Upper lobe of left lung (tissue), 6 donors: ENCODE data around the gene RNF38. TPM values are rescaled to one million over a fixed set of nuclear protein-coding genes. Genes with fewer than 3 reads are reported as not detected.
A peak's percentile ranks its signal among the peaks of the same experiment; 100 is the strongest.

Source experiments
- ATAC-seq, 2 donors: fragments of 200-7000 bp; cut with Tn5 transposase; one replicate each; pipeline ENCODE4 v1.9.1; 2022; ENCODE audit warnings: mild to moderate bottlenecking in 2 of 2, moderate library complexity in 2 of 2; ENCODE audit not compliant: low FRiP score in 2 of 2
- DNase-seq, 2 donors: peaks; one replicate each; pipeline ENCODE4 v3.0.0-alpha.2; 2019 to 2020
- H3K27ac ChIP-seq, 4 donors: fragments of 200-600 bp; sonication (generic); one replicate each; pipeline ENCODE4 v1.5.1; 2016 to 2019
- H3K27me3 ChIP-seq, 4 donors: fragments of 200-600 bp; sonication (generic); one replicate each; pipeline ENCODE4 v1.5.1; 2017 to 2019
- H3K36me3 ChIP-seq, 4 donors: fragments of 200-600 bp; sonication (generic); one replicate each; pipeline ENCODE4 v1.5.1; 2016 to 2019
- H3K4me1 ChIP-seq, 4 donors: fragments of 200-600 bp; sonication (generic); one replicate each; pipeline ENCODE4 v1.5.1; 2018 to 2019
- H3K4me3 ChIP-seq, 4 donors: fragments of 200-600 bp; sonication (generic); one replicate each; pipeline ENCODE4 v1.5.1; 2017 to 2019; ENCODE audit warnings: mild to moderate bottlenecking in 2 of 4, moderate library complexity in 1 of 4
- H3K9me3 ChIP-seq, 4 donors: fragments of 200-600 bp; sonication (generic); one replicate each; pipeline ENCODE4 v1.5.1; 2018 to 2019
- EP300 ChIP-seq, 4 donors: sonication (generic); formaldehyde crosslinking; IDR thresholded peaks; one replicate each; pipeline ENCODE4 v1.5.1; 2017; ENCODE audit warnings: antibody characterized with exemption in 4 of 4, control low read depth in 2 of 4
- POLR2A ChIP-seq, 4 donors: fragments of 450-650 bp; IDR thresholded peaks; one replicate each; pipeline ENCODE4 v1.5.1; 2016 to 2017; ENCODE audit warnings: antibody characterized with exemption in 4 of 4, mild to moderate bottlenecking in 2 of 4
- POLR2AphosphoS5 ChIP-seq, 2 donors: sonication (generic); formaldehyde crosslinking; IDR thresholded peaks; one replicate each; pipeline ENCODE4 v1.5.1; 2017; ENCODE audit warnings: antibody characterized with exemption in 2 of 2
- WGBS, 2 donors: methylation state at CpG; one replicate each; pipeline ENCODE4 v1.1.5; 2017 to 2018; 5-methylcytosine and 5-hydroxymethylcytosine counted together
- total RNA-seq, 6 donors: library from RNA; depleted of rRNA in 4 of 6; stranded (reverse); fragments of >200 nt in 4 of 6; gene quantifications; one replicate each; pipeline versions ENCODE4 v1.1.0 to v1.2.1, GENCODE V29; 2016 to 2021
- TF ChIP-seq, protein P1 (sequence below), 6 experiments: fragments of 450-650 bp in 4 of 6; fragments of 200-600 bp in 2 of 6; sonication (generic) in 2 of 6; IDR thresholded peaks; one replicate each; pipeline ENCODE4 v1.5.1; 2016 to 2019; ENCODE audit warnings: antibody characterized with exemption in 6 of 6
- donor health status: DM: no; HTN: no; CAD: no; lungs with moderate emphysema.
- donor health status: DM: no; HTN: yes; CAD: no; lungs with severe emphysema.

Gene RNF38
- total RNA-seq, 6 donors from 2014 or later, result 17.4 to 41.9 (median 34.3) TPM

DNA sequence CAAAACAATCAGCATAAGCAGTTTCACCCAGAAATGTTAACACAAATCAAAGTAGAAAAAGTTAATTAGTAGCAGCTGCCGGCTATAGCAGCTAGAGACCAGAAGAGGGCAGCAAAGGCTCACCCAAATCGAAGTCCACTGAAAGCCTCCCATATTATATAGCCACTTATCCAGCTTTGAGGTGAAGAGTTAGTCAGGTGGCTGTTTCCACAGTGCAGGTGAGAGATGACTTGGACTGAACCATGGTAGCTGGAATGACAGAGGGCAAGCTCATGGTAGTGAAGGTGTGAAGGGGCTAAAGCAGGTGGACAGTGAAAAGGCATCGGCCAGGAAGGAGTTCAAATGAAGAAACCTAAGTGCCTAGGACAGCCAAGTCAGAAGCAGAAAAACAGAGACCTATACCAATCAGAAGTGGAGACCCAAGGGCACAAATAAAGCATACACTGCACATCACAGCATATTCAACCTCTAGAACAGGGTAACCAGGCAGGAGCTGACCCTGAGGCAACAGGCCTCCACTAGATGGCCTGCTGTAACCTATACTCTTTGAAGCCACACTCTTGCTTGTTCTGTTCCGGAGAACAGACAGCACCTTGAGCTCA, 7.2 kb upstream of the RNF38 start:
- TF ChIP-seq, protein P1, sequence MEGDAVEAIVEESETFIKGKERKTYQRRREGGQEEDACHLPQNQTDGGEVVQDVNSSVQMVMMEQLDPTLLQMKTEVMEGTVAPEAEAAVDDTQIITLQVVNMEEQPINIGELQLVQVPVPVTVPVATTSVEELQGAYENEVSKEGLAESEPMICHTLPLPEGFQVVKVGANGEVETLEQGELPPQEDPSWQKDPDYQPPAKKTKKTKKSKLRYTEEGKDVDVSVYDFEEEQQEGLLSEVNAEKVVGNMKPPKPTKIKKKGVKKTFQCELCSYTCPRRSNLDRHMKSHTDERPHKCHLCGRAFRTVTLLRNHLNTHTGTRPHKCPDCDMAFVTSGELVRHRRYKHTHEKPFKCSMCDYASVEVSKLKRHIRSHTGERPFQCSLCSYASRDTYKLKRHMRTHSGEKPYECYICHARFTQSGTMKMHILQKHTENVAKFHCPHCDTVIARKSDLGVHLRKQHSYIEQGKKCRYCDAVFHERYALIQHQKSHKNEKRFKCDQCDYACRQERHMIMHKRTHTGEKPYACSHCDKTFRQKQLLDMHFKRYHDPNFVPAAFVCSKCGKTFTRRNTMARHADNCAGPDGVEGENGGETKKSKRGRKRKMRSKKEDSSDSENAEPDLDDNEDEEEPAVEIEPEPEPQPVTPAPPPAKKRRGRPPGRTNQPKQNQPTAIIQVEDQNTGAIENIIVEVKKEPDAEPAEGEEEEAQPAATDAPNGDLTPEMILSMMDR (IDR thresholded peaks at IDR 0.05), result peak; percentile 83 to 93 (median 88)
- no peak for TF ChIP-seq POLR2AphosphoS5 (IDR thresholded peaks at IDR 0.05)
- Histone ChIP-seq H3K4me1 (peaks cover 0 to 10% (median 3%) of the 10 kb centered on the region in 4 donors), H3K4me3 (no peak overlapping the region), H3K36me3 (no peaks in the 10 kb centered on the region), H3K27me3 (no peaks in the 10 kb centered on the region), H3K9me3 (no peaks in the 10 kb centered on the region), H3K27ac (peak overlapping the region in 1 of 4 donors; percentile 43)
- peak in 1 of 2 donors; percentile 57 for DNase-seq
- WGBS, 2 donors, result 33 to 39% methylated on average over 4 of the region's 4 CpGs
- peak; percentile 93 to 94 for ATAC-seq

DNA sequence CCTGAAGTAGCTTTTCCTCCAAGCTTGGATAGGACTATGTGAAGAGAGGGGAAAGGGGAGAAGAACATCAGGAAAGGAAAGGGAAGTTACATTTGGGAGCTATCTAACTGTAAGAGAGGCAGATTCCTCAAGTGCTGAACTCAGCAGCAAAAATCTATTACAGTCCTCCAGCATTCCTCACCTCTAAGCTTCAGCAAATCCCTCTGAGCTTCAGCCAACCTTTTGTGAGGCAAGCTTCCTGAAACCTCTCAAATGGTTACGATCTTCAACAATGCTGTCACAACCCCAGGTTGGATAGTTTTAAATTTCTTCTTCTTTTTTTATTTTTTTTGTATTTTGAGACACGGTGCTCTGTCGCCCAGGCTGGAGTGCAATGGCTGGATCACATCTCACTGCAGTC, 2.5 kb upstream of the RNF38 start:
- 74 to 80% methylated on average over 3 of the region's 3 CpGs for WGBS, 2 donors
- ATAC-seq, result no peak
- H3K27ac ChIP-seq, result no peak overlapping the region

DNA sequence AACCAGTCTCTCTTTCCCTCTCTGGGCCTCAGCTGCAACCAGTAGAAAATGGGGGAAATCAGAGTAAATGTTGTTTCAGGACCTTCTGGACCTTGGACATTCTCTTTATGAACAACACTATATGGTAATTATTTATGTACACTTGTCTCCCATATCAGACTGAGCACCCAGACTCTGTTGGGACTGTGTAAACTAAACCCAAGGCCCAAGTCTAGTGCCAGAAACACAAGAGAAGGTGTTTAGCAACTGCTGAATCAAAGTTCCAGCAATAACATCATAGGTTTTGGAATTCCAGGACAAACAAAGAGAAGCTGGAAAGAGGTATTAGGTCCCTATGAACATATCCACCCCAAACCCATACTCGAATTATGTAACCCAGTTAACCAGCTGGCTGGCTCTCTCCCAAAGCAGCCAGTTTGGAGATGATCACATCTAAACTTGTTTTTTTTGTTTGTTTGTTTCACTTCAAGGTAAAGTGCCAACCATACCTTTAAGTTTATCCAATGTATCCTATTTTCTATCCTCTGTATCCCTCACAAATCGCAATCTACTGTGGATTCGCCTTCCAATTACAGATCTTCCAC, 1.9 kb upstream of the RNF38 start:
- H3K9me3 ChIP-seq, result no peaks in the 10 kb centered on the region
- H3K4me1 ChIP-seq, result peaks cover 16 to 30% (median 23%) of the 10 kb centered on the region in 4 donors
- H3K4me3 ChIP-seq, result no peak overlapping the region
- DNase-seq, result no peak
- WGBS, 2 donors, result 80 to 82% methylated on average over 3 of the region's 3 CpGs
- H3K27me3 ChIP-seq, result no peaks in the 10 kb centered on the region
- TF ChIP-seq, protein P1 (IDR thresholded peaks at IDR 0.05), result no peak
- TF ChIP-seq POLR2A (IDR thresholded peaks at IDR 0.05) (no peak), POLR2AphosphoS5 (IDR thresholded peaks at IDR 0.05) (no peak), EP300 (IDR thresholded peaks at IDR 0.05) (no peak)
- peak overlapping the region in 2 of 4 donors; percentile 93 to 97 for H3K27ac ChIP-seq
- H3K36me3 ChIP-seq, result no peaks in the 10 kb centered on the region
- ATAC-seq, result no peak

More for the DNA sequence above, 2.5 kb upstream of the RNF38 start:
- H3K27me3 ChIP-seq, result no peaks in the 10 kb centered on the region
- DNase-seq, result no peak
- no peaks in the 10 kb centered on the region for H3K9me3 ChIP-seq
- no peaks in the 10 kb centered on the region for H3K36me3 ChIP-seq
- peaks cover 16 to 32% (median 24%) of the 10 kb centered on the region in 4 donors for H3K4me1 ChIP-seq
- H3K4me3 ChIP-seq, result no peak overlapping the region
- TF ChIP-seq POLR2A (IDR thresholded peaks at IDR 0.05), result no peak
- no peak for TF ChIP-seq POLR2AphosphoS5 (IDR thresholded peaks at IDR 0.05)
- TF ChIP-seq, protein P1 (IDR thresholded peaks at IDR 0.05), result no peak
- TF ChIP-seq EP300 (IDR thresholded peaks at IDR 0.05), result no peak

DNA sequence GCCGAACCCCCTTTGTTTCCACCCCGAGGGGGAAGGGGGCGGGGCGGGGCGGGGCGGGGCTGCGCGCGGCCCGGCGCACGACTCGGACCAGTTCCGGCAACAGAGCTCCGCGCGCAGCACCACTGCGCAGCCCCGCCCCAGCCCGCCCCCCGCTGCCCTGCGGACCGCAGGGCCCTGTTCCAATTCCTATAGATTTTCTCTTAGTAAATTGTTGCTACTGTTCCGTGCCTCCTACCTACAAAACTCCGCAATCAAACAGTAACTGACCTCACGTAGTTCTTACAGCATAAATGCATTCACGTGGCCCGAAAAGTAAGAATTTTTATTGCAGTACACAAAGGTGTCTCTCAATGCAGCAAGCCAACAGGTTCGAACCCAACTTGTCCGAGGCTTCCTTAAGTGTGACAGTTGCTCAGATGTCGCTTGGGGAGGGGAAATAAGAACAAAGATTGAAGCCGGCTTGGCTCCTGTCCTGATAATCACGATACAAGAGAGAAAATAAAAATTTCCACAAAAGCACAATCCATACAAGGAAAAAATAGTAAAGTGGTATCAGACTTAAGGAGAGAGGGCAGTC, 1.2 kb upstream of the RNF38 start:
- 0 to 3% methylated on average over 19 to 29 of the region's 33 CpGs for WGBS, 2 donors
- Histone ChIP-seq H3K9me3 (no peaks in the 10 kb centered on the region), H3K27ac (peak overlapping the region; percentile 93 to 97 (median 96)), H3K4me3 (peak overlapping the region; percentile 63 to 94 (median 90)), H3K4me1 (peaks cover 16 to 26% (median 21%) of the 10 kb centered on the region in 4 donors), H3K27me3 (no peaks in the 10 kb centered on the region), H3K36me3 (peaks cover 0 to 3% (median 0%) of the 10 kb centered on the region in 4 donors)
- no peak for TF ChIP-seq EP300 (IDR thresholded peaks at IDR 0.05)
- TF ChIP-seq, protein P1 (IDR thresholded peaks at IDR 0.05), result no peak
- TF ChIP-seq POLR2AphosphoS5 (IDR thresholded peaks at IDR 0.05), result no peak
- no peak for TF ChIP-seq POLR2A (IDR thresholded peaks at IDR 0.05)
- DNase-seq, result peak in 1 of 2 donors; percentile 66
- peak; percentile 94 for ATAC-seq
